ENCODE results near the gene CD38. TPM values are rescaled to one million over a fixed set of nuclear protein-coding genes. Genes with fewer than 3 reads are reported as not detected.

CD38 gene
- polyA plus RNA-seq, 1 donor (not counting 4 experiments of a cell fraction or from before 2014, with no cell fraction given): 0.08 TPM

DNA sequence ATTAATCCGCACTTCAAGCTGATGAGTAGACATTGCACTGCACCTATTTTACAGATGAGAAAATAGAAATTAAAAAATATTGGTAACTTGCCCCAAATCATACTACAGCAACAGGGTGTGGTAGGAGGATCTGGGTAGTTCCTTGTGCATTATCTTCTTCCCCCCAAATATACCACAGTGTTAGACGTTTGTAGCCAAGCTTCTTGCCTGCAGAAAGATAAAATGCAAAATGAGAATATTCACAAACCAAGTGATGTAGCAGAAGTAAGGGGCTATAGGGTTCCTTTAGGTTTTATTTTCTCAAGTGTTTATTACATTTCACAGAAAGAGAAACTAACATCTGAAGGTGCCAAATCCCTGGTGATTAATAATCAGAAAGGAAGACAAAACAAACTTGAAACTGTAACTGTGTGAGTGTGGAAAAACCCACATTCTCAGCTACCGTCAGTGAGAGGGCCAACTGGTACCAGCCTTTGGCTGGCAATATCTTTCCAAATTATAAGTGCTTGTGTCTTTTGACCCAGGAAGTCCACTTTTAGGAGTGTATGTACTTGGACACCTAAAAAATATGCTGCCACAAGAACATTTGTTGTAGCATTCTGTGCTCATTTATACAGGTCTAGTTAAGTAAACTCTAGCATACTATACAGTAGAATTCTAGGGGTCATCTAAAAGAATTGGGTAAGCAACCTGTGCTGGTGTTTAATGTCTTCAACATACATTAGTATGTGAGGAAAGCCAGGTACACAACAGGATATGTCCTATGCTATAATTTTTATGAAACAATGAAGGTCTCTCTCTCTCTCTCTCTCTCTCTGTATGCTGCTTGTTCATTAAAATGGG lies 6.7 kb upstream of the CD38 start:
- FAIRE-seq: no peak
- Histone ChIP-seq H3K27ac (ENCODE audit: control insufficient read depth, insufficient read depth, low read length) (no peak overlapping the region), H3K79me2 (ENCODE audit: control insufficient read depth, insufficient read depth, low read length) (no peaks in the 10 kb centered on the region), H3K36me3 (ENCODE audit: control insufficient read depth in 2 of 2, extremely low read depth in 1 of 2, insufficient read depth in 2 of 2, low read length in 2 of 2) (no peaks in the 10 kb centered on the region), H3K4me2 (ENCODE audit: control insufficient read depth, extremely low read depth, insufficient read depth, low read depth, low read length) (no peak overlapping the region), H2AFZ (ENCODE audit: control insufficient read depth, low read length) (no peak overlapping the region), H3K9ac (ENCODE audit: control insufficient read depth, extremely low read depth, insufficient read depth, low read length) (no peak overlapping the region), H3K4me1 (ENCODE audit: control insufficient read depth, extremely low read depth, insufficient read depth, low read length) (no peaks in the 10 kb centered on the region), H3K4me3 (ENCODE audit: control insufficient read depth in 2 of 3, extremely low read depth in 1 of 3, insufficient read depth in 2 of 3, low read depth in 1 of 3, low read length in 3 of 3) (no peak overlapping the region), H4K20me1 (ENCODE audit: control insufficient read depth, extremely low read depth, insufficient read depth, low read length) (no peaks in the 10 kb centered on the region), H3K9me1 (ENCODE audit: control insufficient read depth, extremely low read depth, insufficient read depth, low read length) (no peaks in the 10 kb centered on the region), H3K9me3 (ENCODE audit: control insufficient read depth, low read depth, low read length) (no peaks in the 10 kb centered on the region), H3K27me3 (ENCODE audit: control insufficient read depth, extremely low read depth, insufficient read depth, low read length) (peaks cover 37% of the 10 kb centered on the region)
- no peak for TF ChIP-seq EZH2 (IDR thresholded peaks at IDR 0.05; ENCODE audit: low read length)
- TF ChIP-seq, protein P1, sequence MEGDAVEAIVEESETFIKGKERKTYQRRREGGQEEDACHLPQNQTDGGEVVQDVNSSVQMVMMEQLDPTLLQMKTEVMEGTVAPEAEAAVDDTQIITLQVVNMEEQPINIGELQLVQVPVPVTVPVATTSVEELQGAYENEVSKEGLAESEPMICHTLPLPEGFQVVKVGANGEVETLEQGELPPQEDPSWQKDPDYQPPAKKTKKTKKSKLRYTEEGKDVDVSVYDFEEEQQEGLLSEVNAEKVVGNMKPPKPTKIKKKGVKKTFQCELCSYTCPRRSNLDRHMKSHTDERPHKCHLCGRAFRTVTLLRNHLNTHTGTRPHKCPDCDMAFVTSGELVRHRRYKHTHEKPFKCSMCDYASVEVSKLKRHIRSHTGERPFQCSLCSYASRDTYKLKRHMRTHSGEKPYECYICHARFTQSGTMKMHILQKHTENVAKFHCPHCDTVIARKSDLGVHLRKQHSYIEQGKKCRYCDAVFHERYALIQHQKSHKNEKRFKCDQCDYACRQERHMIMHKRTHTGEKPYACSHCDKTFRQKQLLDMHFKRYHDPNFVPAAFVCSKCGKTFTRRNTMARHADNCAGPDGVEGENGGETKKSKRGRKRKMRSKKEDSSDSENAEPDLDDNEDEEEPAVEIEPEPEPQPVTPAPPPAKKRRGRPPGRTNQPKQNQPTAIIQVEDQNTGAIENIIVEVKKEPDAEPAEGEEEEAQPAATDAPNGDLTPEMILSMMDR (optimal IDR thresholded peaks at IDR 0.05 in 1 of 3, IDR thresholded peaks at IDR 0.05 in 1 of 3, conservative IDR thresholded peaks at IDR 0.05 in 1 of 3; ENCODE audit: extremely low read depth in 1 of 3, insufficient read depth in 2 of 3, low read length in 3 of 3): no peak
- dilution Hi-C loops (cut with MboI; ENCODE audit: extremely low pct_ligation_motif_present, low sequenced_read_pairs): no loop called here
- DNase-seq (ENCODE audit: low read depth, low spot score): no peak

DNA sequence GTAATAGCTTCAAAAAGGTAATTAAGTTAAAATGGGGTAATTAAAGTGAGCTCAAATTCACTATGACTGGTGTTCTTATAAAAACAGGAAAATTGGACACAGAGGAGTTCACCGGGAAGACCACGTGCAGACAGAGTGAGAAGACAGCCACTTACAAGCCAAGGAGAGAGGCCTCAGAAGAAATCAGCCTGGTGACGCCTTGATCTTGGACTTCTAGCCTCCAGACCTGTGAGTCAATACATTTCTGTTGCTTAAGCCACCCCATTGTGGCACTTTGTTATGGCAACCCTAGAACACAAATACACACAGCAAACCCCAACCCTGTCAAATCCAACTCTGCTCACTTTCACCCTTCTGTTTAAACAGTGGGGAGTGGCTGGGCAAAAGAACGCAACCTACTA lies 4.1 kb upstream of the CD38 start:
- H3K4me1 ChIP-seq (ENCODE audit: control insufficient read depth, extremely low read depth, insufficient read depth, low read length): peaks cover 4% of the 10 kb centered on the region
- H3K9me3 ChIP-seq (ENCODE audit: control insufficient read depth, low read depth, low read length): no peaks in the 10 kb centered on the region
- no peaks in the 10 kb centered on the region for H3K79me2 ChIP-seq (ENCODE audit: control insufficient read depth, insufficient read depth, low read length)
- H2AFZ ChIP-seq (ENCODE audit: control insufficient read depth, low read length): no peak overlapping the region
- peaks cover 58% of the 10 kb centered on the region for H3K27me3 ChIP-seq (ENCODE audit: control insufficient read depth, extremely low read depth, insufficient read depth, low read length)
- H3K36me3 ChIP-seq (ENCODE audit: control insufficient read depth in 2 of 2, extremely low read depth in 1 of 2, insufficient read depth in 2 of 2, low read length in 2 of 2): no peaks in the 10 kb centered on the region
- no peaks in the 10 kb centered on the region for H3K9me1 ChIP-seq (ENCODE audit: control insufficient read depth, extremely low read depth, insufficient read depth, low read length)
- no peak overlapping the region for H3K4me2 ChIP-seq (ENCODE audit: control insufficient read depth, extremely low read depth, insufficient read depth, low read depth, low read length)
- no peaks in the 10 kb centered on the region for H4K20me1 ChIP-seq (ENCODE audit: control insufficient read depth, extremely low read depth, insufficient read depth, low read length)
- TF ChIP-seq EZH2 (IDR thresholded peaks at IDR 0.05; ENCODE audit: low read length): no peak
- TF ChIP-seq, protein P1 (optimal IDR thresholded peaks at IDR 0.05 in 1 of 3, IDR thresholded peaks at IDR 0.05 in 1 of 3, conservative IDR thresholded peaks at IDR 0.05 in 1 of 3; ENCODE audit: extremely low read depth in 1 of 3, insufficient read depth in 2 of 3, low read length in 3 of 3): no peak
- H3K9ac ChIP-seq (ENCODE audit: control insufficient read depth, extremely low read depth, insufficient read depth, low read length): no peak overlapping the region
- no peak overlapping the region for H3K4me3 ChIP-seq (ENCODE audit: control insufficient read depth in 2 of 3, extremely low read depth in 1 of 3, insufficient read depth in 2 of 3, low read depth in 1 of 3, low read length in 3 of 3)
- dilution Hi-C loops (cut with MboI; ENCODE audit: extremely low pct_ligation_motif_present, low sequenced_read_pairs): no loop called here
- FAIRE-seq: no peak
- no peak for DNase-seq (ENCODE audit: low read depth, low spot score)
- no peak overlapping the region for H3K27ac ChIP-seq (ENCODE audit: control insufficient read depth, insufficient read depth, low read length)

Measured in keratinocyte (primary cell).